ENCODE measurements around the gene CDC25B. TPM values are rescaled to one million over a fixed set of nuclear protein-coding genes. Genes with fewer than 3 reads are reported as not detected.

CDC25B gene
- total and polyA plus RNA-seq, 2 donors (not counting 3 experiments of a cell fraction or from before 2014, with no cell fraction given), result 46.7 to 76.5 TPM

DNA sequence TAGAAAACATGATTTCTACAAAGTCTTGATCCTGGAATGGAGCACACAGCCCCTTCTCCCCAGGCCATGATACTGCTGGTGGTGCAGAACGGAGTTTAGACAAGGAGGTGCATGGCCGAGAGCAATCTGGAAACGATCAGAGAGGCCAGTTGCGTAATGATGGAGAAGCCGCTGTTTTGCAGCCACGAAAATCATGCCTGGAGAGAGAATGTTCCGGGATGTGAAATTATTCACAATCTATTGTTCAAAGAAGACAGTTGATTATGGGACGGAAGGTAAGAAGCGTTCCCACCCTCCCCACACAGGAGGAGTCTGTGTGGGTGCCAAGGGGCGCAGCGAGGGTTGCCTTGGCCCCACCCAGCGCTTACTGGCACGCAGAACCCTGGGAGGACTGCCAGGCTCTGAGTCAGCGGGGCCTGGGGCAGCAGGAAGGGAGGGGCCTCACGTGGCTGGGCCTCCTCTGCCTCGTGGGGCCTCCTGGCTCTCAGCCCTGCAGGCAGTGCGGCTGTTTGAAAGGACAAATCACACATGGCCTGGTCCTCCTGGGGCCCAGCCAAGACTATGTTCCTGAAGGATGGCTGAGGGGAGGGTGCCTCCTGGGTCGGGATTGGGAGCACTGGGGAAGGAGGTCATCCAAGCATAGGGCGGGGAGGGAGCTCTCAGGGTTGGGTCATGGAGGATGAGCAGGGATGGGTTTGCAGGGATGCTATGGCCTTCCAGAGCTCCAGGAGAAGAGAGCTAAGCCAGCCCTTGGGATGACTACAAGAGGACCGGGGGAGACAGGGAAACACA lies 15.6 kb downstream of the CDC25B start:
- CTCF ChIA-PET, result interaction anchor here (1.0 to 2.8 kb wide), 5 partner anchors 9 to 43 kb away, joined by 3 to 12 read pairs (median 3); partner anchors contain the start of genes AP5S1, CDC25B and CENPB
- intact Hi-C loops (cut with micrococcal nuclease), result loop anchor here (1.0 kb wide), 1 partner anchor 9 kb away; the partner anchor contains the start of gene AP5S1
- FAIRE-seq, result peak; percentile 91

More for the DNA sequence above, 15.6 kb downstream of the CDC25B start:
- Histone ChIP-seq H3K9me3 (replicated peaks; ENCODE audit: control insufficient read depth, insufficient read depth, low read length) (no peaks in the 10 kb centered on the region), H3K9ac (replicated peaks; ENCODE audit: extremely low read depth, insufficient read depth, low read length) (peak overlapping the region; percentile 49), H3K27me3 (ENCODE audit: control insufficient read depth in 2 of 2, insufficient read depth in 2 of 2, low read length in 2 of 2) (no peaks in the 10 kb centered on the region), H3K4me3 (replicated peaks in 1 of 3; ENCODE audit: insufficient read depth in 1 of 3, low read depth in 1 of 3, low read length in 3 of 3) (peak overlapping the region in 2 of 3 experiments; percentile 10 to 42), H2AFZ (ENCODE audit: low read depth, low read length) (peak overlapping the region; percentile 27), H3K27ac (ENCODE audit: insufficient read depth, low read depth, low read length) (peak overlapping the region; percentile 68), H4K20me1 (replicated peaks; ENCODE audit: control insufficient read depth, extremely low read depth, insufficient read depth, low read length) (no peaks in the 10 kb centered on the region), H3K9me1 (replicated peaks; ENCODE audit: control insufficient read depth, extremely low read depth, insufficient read depth, low read length) (no peaks in the 10 kb centered on the region), H3K36me3 (ENCODE audit: control insufficient read depth in 2 of 2, extremely low read depth in 1 of 2, insufficient read depth in 2 of 2, low read length in 2 of 2) (no peaks in the 10 kb centered on the region), H3K4me2 (ENCODE audit: insufficient read depth, low read length) (peak overlapping the region; percentile 79), H3K79me2 (ENCODE audit: control insufficient read depth, insufficient read depth, low read length) (no peaks in the 10 kb centered on the region), H3K4me1 (ENCODE audit: control insufficient read depth, extremely low read depth, insufficient read depth, low read length) (peaks cover 31% of the 10 kb centered on the region)
- TF ChIP-seq EZH2 (IDR thresholded peaks at IDR 0.05; ENCODE audit: borderline replicate concordance, low read depth, low read length, severe bottlenecking) (no peak), JUN (IDR thresholded peaks at IDR 0.05; ENCODE audit: borderline replicate concordance, insufficient read depth, insufficient read length, low read depth) (peak; percentile 49), POLR2A (IDR thresholded peaks at IDR 0.05; ENCODE audit: low read depth, low read length) (peak; percentile 50), POLR2AphosphoS5 (IDR thresholded peaks at IDR 0.05; ENCODE audit: insufficient read depth, low read depth, low read length) (peak; percentile 97), MYC (IDR thresholded peaks at IDR 0.05; ENCODE audit: low read depth, low read length) (peak; percentile 97), GATA2 (IDR thresholded peaks at IDR 0.05; ENCODE audit: insufficient read depth, insufficient read length, low read depth, low read length) (no peak), FOS (IDR thresholded peaks at IDR 0.05; ENCODE audit: borderline replicate concordance, insufficient read depth, low read length) (peak; percentile 95)
- TF ChIP-seq, protein P1, sequence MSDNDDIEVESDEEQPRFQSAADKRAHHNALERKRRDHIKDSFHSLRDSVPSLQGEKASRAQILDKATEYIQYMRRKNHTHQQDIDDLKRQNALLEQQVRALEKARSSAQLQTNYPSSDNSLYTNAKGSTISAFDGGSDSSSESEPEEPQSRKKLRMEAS (IDR thresholded peaks at IDR 0.05; ENCODE audit: insufficient read depth, insufficient read length), result peak; percentile 95
- TF ChIP-seq, protein P2, sequence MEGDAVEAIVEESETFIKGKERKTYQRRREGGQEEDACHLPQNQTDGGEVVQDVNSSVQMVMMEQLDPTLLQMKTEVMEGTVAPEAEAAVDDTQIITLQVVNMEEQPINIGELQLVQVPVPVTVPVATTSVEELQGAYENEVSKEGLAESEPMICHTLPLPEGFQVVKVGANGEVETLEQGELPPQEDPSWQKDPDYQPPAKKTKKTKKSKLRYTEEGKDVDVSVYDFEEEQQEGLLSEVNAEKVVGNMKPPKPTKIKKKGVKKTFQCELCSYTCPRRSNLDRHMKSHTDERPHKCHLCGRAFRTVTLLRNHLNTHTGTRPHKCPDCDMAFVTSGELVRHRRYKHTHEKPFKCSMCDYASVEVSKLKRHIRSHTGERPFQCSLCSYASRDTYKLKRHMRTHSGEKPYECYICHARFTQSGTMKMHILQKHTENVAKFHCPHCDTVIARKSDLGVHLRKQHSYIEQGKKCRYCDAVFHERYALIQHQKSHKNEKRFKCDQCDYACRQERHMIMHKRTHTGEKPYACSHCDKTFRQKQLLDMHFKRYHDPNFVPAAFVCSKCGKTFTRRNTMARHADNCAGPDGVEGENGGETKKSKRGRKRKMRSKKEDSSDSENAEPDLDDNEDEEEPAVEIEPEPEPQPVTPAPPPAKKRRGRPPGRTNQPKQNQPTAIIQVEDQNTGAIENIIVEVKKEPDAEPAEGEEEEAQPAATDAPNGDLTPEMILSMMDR (IDR thresholded peaks at IDR 0.05; ENCODE audit: extremely low read depth in 1 of 2, insufficient read depth in 1 of 2, low read depth in 1 of 2, low read length in 2 of 2), result no peak
- BruUV-seq (replicated peaks), result TSS peak; percentile 37
- POLR2A ChIA-PET, result no interaction called here
- dilution Hi-C loops (cut with MboI; ENCODE audit: extremely low pct_ligation_motif_present, low sequenced_read_pairs), result no loop called here
- peak; percentile 97 for DNase-seq (ENCODE audit: low read depth, low spot score)
